COR-L47 (cell line): ENCODE results near the gene MRPL22.
"Not testable (repeated sequence)": the region's sequence is repeated elsewhere in the genome, so short reads cannot be mapped to it uniquely, and the experiment has no call there.

ENCODE experiments used
- DNase-seq: peaks from one replicate; lab custom pipeline; 2025; lab: John Stamatoyannopoulos, UW

Gene MRPL22

DNA sequence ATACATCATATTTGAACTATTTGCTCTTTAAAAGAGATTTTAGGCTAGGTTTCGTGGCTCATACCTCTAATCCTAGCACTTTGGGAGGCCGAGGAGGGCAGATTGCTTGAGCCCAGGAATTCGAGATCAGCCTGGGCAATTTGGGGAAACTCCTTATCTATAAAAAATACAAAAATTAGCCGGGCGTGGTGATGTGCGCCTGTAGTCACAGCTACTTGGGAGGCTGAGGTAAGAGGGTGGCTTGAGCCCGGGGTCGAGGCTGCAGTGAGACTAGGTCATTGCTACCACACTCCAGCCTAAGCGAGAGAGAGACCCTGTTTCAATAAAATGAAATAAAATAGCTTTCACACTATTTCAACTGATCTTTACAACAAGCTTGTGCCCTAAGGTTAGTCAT is 500 bp upstream of the MRPL22 start:
- DNase-seq: no peak

DNA sequence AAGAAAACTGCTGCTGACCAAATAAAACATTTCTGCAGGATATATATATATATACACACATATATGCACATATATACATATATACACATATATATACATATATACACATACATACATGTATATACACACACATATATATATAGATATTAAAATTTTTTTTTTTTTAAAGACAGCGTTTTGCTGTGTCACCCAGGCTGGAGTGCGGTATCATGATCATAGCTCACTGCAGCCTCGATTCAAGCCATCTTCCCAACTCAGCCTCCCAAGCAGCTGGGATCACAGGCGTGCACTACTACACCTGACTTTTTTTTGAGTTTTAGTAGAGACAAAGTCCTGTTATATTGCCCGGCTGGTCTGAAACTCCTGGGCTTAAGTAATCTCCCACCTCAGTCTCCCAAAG is 2.7 kb downstream of the MRPL22 start:
- DNase-seq: no peak

DNA sequence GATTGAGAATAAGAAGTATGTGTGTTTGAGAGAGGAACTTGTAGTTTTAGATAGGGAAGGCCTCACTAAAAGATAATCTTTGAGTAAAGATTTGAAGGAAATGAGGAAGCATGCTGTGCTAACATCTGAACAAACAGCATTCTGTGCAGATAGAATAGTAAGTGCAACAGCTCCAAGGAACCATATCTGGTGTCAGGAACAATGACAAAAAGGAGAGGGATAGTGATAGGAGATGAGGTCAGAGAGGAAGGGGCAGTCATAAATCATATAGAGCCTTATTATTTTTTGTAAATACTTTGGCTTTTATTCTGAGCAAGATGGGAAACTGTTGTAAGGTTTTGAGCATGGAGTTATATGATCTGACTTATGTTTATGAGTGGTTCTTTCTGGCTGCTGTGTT is 3.8 kb downstream of the MRPL22 start:
- no peak for DNase-seq

DNA sequence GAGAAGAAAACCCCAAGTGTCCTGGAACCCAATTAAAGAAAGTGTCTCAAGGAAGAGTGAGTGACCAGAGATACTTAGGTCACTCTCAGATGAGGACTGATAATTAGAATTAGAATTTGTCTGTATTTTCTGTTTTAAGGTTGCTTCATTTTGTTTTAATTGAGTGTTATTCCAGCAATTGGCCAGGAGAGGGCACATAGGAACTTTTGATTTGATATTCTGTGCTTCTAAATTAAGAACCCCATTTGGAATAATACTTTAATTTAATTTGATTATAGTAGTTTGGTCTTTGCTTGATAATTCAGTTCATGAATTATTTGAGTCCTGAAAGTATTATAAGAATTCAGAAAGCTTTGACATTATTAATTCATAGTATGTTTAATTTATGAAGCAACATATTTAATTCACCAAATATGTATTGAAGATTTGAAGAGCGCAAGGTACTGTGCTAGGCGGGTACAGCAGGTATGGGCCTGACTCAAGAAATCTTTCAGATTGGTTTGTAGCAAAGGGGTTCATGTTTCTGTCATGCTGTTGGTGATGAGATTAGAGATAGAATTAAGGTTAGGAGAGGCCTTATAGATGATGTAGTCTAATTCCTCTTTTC is 4.9 kb downstream of the MRPL22 start:
- DNase-seq: no peak

DNA sequence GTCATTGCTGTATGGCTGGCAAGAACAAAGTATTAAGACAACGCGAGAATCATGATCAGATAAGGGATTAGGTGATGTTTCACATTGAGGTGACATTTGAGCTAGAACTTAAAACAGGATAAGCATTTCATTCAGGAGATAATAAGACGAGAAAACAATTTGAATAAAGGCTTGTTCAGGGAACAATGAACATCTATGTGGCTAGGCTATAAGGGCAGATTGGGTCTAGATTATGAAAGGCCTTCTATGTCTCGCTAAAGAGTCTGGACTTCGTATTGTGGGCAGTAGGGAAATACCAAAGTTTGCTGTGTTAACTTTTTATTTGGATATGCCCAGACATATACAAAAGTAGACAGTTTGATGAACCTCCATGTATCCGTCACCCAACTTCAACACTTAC is 6.9 kb downstream of the MRPL22 start:
- no peak for DNase-seq

DNA sequence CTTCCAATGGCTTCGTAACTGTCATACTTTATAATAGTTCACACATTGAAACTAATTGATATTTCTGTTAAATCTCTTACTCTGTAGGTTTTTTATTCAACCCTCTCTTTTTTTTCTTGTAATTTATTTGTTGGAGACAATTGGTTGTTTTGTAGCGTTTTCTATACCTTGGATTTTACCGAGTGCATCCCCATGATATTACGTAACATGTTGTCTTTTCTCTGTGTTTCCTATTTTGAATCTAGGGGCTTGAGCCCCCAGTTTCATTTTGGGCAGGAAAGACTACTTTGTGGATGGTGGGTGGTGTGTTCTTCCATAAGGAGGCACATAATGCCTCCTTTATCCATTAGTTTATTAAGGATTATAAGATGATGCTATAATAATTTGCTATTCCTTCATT is 7.4 kb downstream of the MRPL22 start:
- DNase-seq: no peak

DNA sequence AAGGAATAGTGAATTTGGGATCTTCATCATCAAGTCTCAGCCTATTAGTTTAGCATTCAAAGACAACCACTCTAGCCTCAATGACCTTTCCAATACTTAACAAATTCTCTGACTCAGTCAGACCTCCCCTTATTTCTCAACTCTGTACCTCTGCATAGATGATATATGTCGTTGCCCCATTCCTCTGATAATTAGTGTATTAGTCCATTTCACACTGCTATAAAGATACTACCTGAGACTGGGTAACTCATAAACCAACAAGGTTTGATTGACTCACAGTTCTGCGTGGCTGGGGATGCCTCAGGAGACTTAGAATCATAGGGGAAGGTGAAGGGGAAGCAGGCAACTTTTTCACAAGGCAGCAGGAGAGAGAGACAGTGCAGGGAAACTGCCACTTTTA is 8.9 kb downstream of the MRPL22 start:
- DNase-seq: no peak

DNA sequence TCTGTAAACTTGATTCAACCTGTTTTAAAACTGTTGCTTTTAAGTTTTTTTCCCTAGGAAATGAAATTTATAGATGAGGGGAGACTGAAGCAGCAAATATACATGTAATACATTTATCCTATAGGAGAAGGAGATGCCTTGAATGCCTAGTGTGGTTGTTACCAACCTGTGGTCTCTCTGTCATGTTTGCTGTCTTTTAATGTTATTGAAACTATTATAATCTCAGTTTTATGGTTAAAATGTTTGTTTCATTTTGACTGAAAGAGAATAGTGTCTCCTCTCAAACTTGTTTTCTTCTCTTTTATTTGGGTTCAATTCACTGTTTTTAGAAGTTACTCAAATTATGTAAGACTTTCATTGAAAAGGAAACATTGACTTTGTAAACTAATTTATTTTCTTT is 15.8 kb downstream of the MRPL22 start:
- no peak for DNase-seq

DNA sequence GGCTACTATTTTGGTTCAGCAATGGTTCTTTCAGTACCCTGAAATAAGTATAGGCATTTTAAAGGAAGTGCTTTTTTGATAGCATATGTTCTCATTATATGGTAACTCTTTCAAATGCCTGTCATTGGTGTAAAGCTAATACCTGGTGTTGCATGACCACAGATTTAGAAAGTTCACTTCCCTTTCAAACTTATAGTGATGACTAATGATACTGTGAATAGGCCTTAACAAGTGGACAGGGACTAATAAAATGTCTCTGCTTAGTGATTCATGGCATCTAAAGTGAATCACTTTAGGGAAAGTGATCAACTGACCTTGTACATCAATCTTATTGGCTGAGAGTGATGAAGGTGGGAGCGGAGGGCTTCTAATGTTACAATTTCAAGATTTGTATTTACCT is 21.6 kb downstream of the MRPL22 start:
- no peak for DNase-seq

DNA sequence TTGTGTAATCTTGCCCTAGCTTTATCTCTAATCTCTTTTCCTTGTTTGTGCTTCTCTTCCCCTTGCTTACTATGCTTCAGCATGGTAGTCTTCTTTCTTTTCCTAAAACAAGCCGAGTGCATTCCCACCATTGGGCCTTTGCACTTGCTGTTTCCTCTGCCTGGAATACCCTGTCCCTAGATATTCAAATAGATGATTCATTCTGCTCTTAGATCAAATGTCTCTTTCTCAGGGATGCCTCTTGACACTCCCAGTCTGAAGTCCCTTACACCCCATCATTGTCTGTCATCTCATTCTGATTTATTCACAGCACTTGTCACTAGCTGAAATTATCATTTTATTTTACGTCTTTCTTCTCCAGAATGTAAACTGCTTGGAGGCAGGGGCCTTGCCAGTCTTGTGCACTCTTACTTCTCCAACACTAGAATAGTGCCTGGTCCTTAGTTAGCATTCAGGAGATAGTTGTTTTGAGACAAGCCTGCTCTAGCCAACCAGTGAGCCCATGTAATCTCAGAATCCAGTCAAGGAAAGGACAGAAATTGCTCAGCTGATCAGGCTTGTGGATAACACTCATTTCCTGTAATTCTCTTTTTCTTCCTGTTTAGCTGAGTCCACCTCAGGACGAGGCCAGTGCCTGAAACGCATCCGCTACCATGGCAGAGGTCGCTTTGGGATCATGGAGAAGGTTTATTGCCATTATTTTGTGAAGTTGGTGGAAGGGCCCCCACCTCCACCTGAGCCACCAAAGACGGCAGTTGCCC is 25.4 kb downstream of the MRPL22 start:
- DNase-seq: no peak

DNA sequence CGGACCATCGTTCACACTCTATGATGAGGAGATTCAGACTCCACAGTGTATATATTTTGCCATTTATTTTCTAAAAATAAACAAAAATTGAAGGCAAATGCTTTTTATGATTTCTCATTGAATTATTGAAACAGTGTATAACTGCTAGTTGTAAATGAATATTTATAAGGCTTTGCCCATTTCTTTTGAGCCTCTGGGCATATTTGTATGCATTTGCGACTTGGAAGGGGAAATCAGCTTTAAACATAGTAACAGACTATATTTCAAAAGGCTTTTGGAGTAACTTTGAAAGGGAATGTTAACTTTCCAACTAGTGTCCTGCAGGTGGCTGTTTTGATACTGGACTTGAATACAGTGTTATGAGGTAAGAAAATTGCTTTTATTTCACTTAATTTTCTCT is 26.0 kb downstream of the MRPL22 start:
- DNase-seq: no peak

DNA sequence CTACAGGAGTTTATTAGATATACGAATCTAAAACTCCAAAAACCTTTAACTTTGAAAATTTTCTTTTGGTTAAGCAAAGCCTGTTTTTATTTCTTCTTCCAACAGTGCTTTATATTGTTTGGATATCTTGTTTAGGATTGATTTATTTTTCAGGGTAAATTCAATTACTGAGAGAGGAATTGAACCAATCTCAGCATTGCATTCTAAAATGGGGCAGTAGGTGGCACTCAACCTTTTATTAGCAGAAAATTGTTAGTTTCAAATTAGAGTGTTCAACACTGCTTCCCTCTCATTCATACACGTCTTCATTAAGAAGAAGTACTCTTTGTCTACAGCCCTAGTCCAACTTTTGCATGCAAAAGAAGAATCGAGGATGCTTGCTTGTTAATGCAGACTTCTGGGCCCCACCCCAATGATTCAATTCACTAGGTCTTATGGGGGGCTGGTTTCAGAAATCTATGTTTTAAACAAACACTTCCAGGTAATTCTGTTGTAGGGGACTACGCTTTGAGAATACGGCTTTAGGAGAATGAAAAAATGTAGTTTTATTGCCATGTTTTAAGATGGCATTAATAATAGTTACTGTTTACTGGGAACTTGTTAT is 26.6 kb downstream of the MRPL22 start:
- peak; percentile 12 for DNase-seq

DNA sequence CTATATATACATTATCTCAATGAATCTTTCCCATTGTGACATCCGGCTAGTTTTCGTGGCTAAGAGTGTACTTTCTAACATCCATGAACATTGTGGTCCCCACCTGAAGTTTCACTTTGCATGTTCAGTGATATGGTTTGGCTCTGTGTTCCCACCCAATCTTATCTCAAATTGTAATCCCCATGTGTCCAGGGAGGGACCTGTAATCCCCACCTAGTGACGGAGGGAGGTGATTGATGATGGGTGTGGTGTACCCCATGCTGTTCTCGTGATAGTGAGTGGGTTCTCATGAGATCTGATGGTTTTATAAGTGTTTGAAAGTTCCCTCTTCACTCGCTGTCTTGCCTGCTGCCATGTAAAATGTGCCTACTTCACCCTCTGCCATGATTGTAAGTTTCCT is 28.1 kb downstream of the MRPL22 start:
- no peak for DNase-seq

DNA sequence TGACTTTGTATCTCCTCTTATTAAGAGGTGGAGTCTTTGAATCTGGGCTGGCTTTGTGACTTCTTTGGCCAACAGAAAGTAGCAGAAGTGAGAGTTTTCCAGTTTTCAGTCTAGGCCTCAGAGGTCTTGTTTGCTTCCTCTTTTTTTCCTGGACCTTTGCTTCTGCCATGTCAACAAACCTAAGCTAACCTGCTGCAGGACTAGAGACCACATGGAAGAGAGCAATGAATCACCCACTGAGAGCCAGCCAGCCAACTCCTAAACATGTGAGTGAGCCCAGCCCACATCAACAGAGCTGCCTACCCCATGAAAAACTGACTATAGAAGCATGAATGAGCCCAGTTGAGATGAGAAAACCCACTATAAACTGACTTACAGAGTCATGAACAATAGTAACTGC is 29.9 kb downstream of the MRPL22 start:
- DNase-seq: no peak

DNA sequence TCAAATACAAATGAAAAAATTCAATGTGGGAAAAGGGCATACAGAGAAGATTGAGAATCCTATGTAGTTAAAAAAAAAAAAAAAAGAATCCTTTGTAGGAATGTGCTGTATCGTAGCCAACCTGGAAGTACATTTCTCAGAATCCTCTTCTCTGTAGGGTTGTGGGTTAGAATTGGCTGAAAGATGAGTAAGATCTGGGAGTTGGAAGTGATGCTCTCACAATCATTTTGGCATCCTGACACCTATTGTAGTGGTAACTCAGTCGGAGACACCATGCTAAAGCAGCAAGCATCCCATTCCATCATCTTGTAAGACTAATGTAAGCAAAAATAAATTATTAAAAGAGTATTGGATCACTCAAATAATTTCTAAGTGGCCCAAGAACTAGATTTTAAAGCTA is 30.6 kb downstream of the MRPL22 start:
- DNase-seq: no peak

DNA sequence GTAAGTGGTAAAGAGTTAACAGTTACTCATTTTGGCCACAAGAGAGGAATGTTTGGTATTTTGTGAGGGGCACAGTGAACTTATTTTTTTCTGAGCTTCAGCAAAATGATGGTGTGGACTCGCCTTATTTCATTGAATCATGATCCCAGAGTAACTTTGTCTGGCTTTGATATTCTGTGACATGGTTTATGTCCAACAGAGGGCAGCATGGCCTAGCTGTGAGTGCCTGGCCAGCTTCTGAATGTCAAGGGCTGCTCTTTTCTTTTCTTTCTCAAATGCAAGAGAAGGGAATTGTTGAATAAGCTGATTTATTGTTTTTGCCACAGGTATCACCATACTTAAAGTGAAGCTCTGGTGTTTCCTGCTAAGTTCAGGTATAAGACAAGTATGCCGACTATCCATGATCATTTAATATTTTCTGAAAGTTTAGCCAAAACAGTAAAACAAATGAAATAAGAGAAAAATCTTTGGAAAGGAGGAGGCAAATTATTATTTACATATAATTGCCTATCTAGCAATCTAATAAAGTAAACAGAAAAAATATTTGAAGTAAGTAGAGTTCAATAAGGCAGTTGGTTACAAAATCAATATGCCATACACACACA is 31.7 kb downstream of the MRPL22 start:
- DNase-seq: peak; percentile 36

DNA sequence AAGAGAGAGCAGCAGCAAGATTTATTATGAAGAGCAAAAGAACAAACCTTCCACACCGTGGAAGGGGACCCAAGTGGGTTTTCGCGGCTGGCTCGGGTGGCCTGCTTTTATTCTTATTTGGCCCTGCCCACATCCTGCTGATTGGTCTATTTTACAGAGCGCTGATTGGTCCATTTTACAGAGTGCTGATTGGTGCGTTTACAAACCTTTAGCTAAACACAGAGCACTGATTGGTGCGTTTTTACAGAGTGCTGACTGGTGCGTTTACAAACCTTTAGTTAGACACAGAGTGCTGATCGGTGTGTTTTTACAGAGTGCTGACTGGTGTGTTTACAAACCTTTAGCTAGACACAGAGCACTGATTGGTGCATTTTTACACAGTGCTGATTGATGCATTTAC is 35.2 kb downstream of the MRPL22 start:
- not testable (repeated sequence) for DNase-seq

DNA sequence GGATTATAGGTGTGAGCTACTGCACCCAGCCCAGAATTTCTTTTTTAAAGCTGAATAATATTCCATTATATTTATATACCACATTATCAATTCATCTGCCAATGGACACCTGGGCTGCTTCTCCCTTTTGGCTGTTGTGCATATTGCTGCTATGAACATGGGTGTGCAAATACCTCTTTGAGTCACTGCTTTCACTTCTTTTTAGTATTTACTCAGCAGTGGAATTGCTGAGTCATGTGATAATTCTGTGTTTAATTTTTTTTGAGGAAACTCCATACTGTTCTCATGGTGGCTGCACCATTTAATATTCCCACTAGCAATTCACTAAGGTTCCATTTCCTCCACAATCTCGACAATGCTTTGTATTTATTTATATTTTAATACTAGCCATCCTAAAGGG is 36.5 kb downstream of the MRPL22 start:
- no peak for DNase-seq

DNA sequence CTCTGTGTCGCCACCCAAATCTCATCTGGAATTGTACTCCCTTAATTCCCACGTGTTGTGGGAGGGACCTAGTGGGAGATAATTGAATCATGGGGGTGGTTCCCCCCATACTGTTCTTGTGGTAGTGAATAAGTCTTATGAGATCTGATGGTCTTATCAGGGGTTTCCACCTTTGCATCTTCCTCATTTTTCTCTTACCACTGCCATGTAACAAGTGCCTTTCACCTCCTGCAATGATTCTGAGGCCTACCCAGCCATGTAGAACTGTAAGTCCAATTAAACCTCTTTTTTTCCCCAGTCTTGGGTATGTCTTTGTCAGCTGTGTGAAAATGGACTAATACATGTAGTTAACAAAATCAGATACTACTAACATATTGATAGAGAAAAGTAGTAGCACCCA is 37.4 kb downstream of the MRPL22 start:
- not testable (repeated sequence) for DNase-seq

DNA sequence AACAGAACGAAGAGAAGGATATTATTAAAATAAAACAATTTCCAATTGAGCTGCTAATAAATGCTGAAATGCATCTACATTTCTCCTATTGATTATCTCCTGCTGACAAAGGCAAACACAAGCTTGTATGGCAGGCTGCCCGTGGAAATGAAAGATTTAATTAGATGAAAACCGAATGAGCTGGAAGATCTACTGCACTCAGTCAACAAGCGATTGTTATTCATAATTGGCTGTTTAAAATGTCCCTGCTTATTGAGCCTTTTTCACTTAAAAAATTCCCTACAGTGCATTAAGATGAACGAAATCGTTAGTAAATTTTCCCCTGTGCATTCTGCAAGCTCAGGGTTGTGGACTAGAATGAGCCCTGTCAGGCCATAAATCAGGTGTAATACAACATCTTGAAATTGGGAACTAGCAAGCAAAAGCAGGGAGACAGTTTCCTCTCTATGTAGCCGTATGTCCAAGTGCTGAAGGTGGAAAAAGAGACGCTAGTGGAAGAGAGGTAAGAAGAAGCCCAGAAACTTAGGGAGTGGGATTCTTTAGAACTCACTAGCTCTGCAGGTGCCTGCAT is 44.2 kb downstream of the MRPL22 start:
- peak; percentile 80 for DNase-seq

DNA sequence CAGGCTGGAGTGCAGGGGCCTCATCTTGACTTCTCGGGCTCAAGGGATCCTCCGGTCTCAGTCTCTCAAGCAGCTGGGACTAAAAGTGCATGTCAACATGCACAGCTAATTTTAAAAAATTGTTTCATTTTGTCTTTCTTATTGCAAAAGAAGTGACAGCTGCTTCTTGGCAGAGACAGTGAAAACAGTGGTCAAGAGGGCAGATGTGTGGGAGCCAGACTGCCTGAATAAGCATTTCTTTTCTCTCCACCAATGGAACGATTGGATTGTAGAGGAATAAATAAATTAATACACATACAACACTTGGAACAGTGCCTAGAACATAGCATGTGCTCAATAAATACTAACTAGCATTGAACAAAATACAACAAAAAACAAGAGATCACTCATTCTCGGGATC is 45.3 kb downstream of the MRPL22 start:
- no peak for DNase-seq

DNA sequence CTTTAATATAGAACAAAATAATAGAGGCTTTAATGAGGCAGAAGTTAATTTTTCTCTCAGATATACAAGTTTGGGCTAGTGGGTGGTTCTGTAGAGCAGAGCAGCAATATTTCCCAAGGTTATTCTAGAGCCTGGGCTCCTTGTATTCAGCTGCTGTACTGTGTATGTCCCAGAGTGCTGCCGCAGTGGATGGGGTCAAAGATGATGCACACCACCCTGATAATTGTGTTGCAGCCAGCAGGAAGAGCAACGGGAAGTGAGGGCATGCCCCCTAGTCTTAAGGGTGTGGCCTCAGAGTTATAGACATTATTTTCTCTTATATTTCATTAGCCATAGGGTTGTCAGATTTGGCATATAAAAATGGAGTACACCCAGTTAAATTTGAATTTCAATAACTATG is 48.8 kb downstream of the MRPL22 start:
- DNase-seq: no peak

DNA sequence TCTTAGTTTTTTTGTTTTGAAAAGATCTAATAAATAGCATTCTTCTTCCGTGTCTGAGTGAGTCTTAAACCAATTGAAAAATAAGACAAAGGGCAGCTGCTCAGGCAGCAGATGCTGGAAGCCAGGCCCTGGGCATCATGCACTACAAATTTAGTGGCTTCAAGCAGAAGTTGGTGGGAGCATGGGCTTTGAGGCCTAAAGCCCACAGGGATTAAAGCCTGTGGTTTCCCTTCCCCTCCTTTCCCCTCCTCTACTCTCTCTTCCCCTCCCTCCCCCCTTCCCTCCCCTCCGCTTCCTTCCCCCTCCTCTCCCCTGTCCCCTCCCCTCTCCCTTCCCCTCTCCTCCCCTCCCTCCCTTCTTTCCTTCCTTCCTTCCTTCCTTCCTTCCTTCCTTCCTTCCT is 52.6 kb downstream of the MRPL22 start:
- no peak for DNase-seq
